Heart left ventricle (tissue), 13 donors: ENCODE data around the gene SARNP.

Experiments
- POLR2A ChIP-seq, 2 donors: fragments of 450-650 bp; IDR thresholded peaks; one replicate each; pipeline ENCODE4 v1.6.1; 2017; ENCODE audit warnings: antibody characterized with exemption in 2 of 2, mild to moderate bottlenecking in 2 of 2, moderate library complexity in 2 of 2
- TF ChIP-seq, protein P1 (sequence below), 12 donors: fragments of 200-600 bp; sonication (generic) in 4 of 12; IDR thresholded peaks; one replicate each; pipeline versions ENCODE4 v1.5.0 to v1.8.0; 2018 to 2022; ENCODE audit warnings: antibody characterized with exemption in 12 of 12, mild to moderate bottlenecking in 5 of 12
- donor health status: ischemic (EF 13 %, LVEDD 7.1; RV severe dilation, severe dysfunction).
- donor health status: DM: no; HTN: yes; CAD: no.
- donor health status: DM: no; HTN: no; CAD: no.
- donor health status: ischemic (EF 25% LVEDD 6.9; RV normal size, moderate dysfunction).
- donor health status: ischemic (EF 25% LVEDD 5.7; RV mildly dilated, moderate dysfunction).
- donor health status: ischemic (EF 35%, LVEDD 5.7; RV mildly dilated, moderate dysfunction).
- donor health status: nonischemic (EF 11% LVEDD 7.7; RV severe dilation, severe dysfunction).
- donor health status: DM: yes; HTN: yes; CAD: no.
- donor health status: PGD.
- donor health status: ischemic (EF 29% LVEDD 5.4; RV normal size, mild dysfunction).
- donor health status: nonischemic (EF 23%, LVEDD 6.1; RV moderate dilation, normal function).

- TF ChIP-seq, protein P1, sequence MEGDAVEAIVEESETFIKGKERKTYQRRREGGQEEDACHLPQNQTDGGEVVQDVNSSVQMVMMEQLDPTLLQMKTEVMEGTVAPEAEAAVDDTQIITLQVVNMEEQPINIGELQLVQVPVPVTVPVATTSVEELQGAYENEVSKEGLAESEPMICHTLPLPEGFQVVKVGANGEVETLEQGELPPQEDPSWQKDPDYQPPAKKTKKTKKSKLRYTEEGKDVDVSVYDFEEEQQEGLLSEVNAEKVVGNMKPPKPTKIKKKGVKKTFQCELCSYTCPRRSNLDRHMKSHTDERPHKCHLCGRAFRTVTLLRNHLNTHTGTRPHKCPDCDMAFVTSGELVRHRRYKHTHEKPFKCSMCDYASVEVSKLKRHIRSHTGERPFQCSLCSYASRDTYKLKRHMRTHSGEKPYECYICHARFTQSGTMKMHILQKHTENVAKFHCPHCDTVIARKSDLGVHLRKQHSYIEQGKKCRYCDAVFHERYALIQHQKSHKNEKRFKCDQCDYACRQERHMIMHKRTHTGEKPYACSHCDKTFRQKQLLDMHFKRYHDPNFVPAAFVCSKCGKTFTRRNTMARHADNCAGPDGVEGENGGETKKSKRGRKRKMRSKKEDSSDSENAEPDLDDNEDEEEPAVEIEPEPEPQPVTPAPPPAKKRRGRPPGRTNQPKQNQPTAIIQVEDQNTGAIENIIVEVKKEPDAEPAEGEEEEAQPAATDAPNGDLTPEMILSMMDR (IDR thresholded peaks at IDR 0.05): no peak
- no peak for TF ChIP-seq POLR2A (IDR thresholded peaks at IDR 0.05)
These were observed 101.0 kb downstream of the SARNP start for GRCh38 chr12:55716582-55716957.
